ENCODE results near the gene OR6P1. TPM values are rescaled to one million over a fixed set of nuclear protein-coding genes. Genes with fewer than 3 reads are reported as not detected.

OR6P1 gene
- total RNA-seq, 1 donor from 2014 or later, result not detected

DNA sequence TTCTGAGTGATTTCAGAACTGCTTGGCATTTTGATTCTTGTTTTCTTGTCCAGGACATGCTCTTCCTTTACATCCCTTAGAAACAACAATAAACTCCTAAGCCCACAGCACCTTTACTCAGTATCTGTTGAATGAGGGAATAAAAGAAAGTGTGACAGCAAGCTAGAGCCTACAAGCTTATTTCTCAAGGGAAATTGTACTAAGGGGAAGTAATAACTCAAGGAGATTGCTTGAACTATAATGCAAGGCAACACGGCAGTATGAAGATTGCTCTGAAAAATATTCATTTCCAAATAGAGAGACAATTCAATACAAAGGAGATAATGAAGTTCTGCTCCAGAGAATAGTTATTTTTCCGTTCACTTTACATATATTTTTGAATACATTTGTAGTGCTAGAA lies 6.5 kb downstream of the OR6P1 start:
- H3K4me1 ChIP-seq, result no peaks in the 10 kb centered on the region
- no peaks in the 10 kb centered on the region for H3K27me3 ChIP-seq
- TF ChIP-seq, protein P1, sequence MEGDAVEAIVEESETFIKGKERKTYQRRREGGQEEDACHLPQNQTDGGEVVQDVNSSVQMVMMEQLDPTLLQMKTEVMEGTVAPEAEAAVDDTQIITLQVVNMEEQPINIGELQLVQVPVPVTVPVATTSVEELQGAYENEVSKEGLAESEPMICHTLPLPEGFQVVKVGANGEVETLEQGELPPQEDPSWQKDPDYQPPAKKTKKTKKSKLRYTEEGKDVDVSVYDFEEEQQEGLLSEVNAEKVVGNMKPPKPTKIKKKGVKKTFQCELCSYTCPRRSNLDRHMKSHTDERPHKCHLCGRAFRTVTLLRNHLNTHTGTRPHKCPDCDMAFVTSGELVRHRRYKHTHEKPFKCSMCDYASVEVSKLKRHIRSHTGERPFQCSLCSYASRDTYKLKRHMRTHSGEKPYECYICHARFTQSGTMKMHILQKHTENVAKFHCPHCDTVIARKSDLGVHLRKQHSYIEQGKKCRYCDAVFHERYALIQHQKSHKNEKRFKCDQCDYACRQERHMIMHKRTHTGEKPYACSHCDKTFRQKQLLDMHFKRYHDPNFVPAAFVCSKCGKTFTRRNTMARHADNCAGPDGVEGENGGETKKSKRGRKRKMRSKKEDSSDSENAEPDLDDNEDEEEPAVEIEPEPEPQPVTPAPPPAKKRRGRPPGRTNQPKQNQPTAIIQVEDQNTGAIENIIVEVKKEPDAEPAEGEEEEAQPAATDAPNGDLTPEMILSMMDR (IDR thresholded peaks at IDR 0.05), result no peak
- DNase-seq (ENCODE audit: low spot score in 2 of 2), result no peak
- H3K36me3 ChIP-seq, result no peaks in the 10 kb centered on the region
- H3K27ac ChIP-seq, result no peak overlapping the region
- H3K4me3 ChIP-seq, result no peak overlapping the region
- intact Hi-C loops (cut with DNase I), result no loop called here
- H3K9me3 ChIP-seq, result no peaks in the 10 kb centered on the region

DNA sequence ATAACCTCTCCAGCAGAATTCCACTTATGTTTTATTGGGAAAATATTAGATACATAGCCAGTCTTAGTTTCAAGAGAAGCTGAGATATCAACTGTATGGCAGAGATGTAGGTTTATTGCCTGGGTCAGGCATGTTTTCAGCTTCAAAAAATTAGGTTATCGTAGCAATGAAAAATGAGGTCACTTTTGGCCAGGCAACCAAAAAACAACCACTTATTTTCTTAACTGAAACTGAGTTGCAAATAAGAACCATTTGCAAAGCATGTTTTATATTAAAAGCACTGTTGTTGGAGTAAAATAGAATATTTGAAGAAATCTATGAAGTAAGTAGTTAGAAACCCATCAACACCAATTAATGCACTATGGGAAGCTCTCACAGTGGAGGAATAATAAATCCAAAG lies 10.7 kb downstream of the OR6P1 start:
- DNase-seq (ENCODE audit: low spot score in 2 of 2), result no peak
- TF ChIP-seq, protein P1 (IDR thresholded peaks at IDR 0.05), result no peak
- H3K36me3 ChIP-seq, result no peaks in the 10 kb centered on the region
- H3K9me3 ChIP-seq, result no peaks in the 10 kb centered on the region
- intact Hi-C loops (cut with DNase I), result no loop called here
- H3K4me1 ChIP-seq, result no peaks in the 10 kb centered on the region
- H3K27me3 ChIP-seq, result no peaks in the 10 kb centered on the region
- H3K27ac ChIP-seq, result no peak overlapping the region
- no peak overlapping the region for H3K4me3 ChIP-seq

DNA sequence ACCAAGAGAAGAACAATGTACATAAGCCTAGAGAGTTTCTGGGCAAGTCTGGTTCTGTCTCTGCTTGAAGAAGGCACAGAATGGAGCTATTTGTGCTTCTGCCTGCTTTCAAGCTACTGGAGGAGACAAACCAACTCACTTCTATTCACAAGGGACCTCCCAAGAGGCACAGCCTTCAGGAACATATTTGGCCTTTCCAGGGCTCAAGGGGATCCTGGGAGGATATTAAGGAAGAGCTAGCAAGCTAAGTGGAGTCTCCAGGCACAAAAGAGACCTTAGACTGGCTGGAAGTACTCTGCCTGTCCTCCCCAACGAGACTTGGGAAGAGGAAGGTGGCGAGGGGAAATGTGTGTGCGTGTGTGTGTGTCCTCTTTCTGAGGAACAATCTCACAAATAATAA lies 16.0 kb downstream of the OR6P1 start, which contains the start of gene OR6Y1:
OR6Y1 (minus strand) TSS at position 54 of the 400 bp plus-strand sequence. CDS start 6,300 bp downstream, outside the sequence.
- no peaks in the 10 kb centered on the region for H3K36me3 ChIP-seq

DNA sequence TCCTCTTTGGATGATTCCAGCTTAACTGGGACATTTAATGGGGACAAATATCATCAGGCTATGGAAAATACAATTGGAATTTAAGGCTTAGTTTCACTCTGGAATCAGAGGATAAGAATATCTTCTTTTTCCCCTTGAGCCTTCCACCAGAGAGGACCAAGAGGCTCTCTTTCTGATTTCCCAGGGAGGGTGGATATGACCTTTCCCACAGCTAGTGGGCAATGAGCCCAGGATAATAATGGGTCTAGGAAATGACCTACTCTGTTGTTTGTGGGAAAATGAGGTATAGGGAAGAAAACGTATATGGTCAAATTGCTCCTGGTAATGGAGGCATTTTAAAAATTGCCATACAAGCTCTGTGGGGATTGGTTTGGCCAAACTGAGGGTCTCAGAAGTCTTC lies 18.1 kb downstream of the OR6P1 start:
- Histone ChIP-seq H3K4me3 (no peak overlapping the region), H3K9me3 (no peaks in the 10 kb centered on the region), H3K4me1 (no peaks in the 10 kb centered on the region), H3K36me3 (no peaks in the 10 kb centered on the region), H3K27me3 (no peaks in the 10 kb centered on the region), H3K27ac (no peak overlapping the region)
- TF ChIP-seq, protein P1 (IDR thresholded peaks at IDR 0.05), result no peak
- DNase-seq (ENCODE audit: low spot score in 2 of 2), result no peak
- intact Hi-C loops (cut with DNase I), result no loop called here

More for the DNA sequence above, 16.0 kb downstream of the OR6P1 start, which contains the start of gene OR6Y1:
- Histone ChIP-seq H3K9me3 (no peaks in the 10 kb centered on the region), H3K4me1 (no peaks in the 10 kb centered on the region), H3K27ac (no peak within 1 kb of the TSS), H3K4me3 (no peak within 1 kb of the TSS), H3K27me3 (no peaks in the 10 kb centered on the region)
- DNase-seq (ENCODE audit: low spot score in 2 of 2), result no peak
- intact Hi-C loops (cut with DNase I), result no loop called here
- TF ChIP-seq, protein P1 (IDR thresholded peaks at IDR 0.05), result no peak

DNA sequence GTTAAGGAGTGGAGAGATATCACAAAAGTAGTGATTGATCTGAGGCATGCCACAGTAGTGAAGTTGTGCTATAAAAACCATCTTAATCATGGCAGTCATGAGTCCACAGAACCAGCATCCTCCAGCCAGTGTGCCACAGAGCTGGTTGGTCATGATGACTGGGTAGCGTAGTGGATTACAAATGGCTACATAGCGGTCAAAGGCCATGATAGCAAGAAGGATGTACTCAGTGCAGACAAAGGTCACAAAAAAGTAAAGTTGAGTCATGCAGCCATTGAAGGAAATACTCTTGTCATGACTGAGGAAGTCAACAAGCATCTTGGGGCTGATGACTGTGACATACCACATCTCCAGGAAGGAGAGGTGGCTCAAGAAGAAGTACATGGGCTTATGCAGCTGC lies 22.8 kb downstream of the OR6P1 start:
- Histone ChIP-seq H3K36me3 (no peaks in the 10 kb centered on the region), H3K4me3 (no peak overlapping the region), H3K27ac (no peak overlapping the region), H3K27me3 (no peaks in the 10 kb centered on the region), H3K9me3 (no peaks in the 10 kb centered on the region), H3K4me1 (no peaks in the 10 kb centered on the region)
- TF ChIP-seq, protein P1 (IDR thresholded peaks at IDR 0.05), result no peak
- intact Hi-C loops (cut with DNase I), result no loop called here
- no peak for DNase-seq (ENCODE audit: low spot score in 2 of 2)

DNA sequence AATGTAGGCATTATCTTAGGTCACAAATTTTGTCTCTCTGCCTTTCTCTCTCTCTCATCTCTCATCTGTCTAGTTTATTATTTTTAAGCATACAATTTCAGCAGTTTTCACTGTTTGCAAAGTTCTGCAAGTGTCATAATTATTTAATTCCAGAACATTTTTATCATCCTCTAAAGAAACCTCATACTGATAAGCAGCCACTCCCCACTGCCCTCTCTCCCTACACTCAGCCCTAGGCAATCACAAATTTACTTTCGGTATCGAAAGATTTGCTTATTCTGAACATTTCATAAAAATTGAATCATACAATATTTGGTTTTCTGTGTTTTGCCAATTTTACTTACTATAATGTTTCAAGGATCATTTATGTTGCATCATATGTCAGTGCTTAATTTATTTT lies 32.8 kb downstream of the OR6P1 start:
- no peaks in the 10 kb centered on the region for H3K36me3 ChIP-seq
- H3K27ac ChIP-seq, result no peak overlapping the region
- no peaks in the 10 kb centered on the region for H3K4me1 ChIP-seq
- TF ChIP-seq, protein P1 (IDR thresholded peaks at IDR 0.05), result no peak
- no peaks in the 10 kb centered on the region for H3K27me3 ChIP-seq
- DNase-seq (ENCODE audit: low spot score in 2 of 2), result no peak
- no peaks in the 10 kb centered on the region for H3K9me3 ChIP-seq
- H3K4me3 ChIP-seq, result no peak overlapping the region
- intact Hi-C loops (cut with DNase I), result no loop called here
